MM.1S (cell line): ENCODE data around the gene ASZ1.

Experiments
- DNase-seq: peaks from one replicate; pipeline ENCODE4 v3.0.0-alpha.2; 2015
- H2AFZ ChIP-seq: fragments of 300-600 bp; sonication (generic); 2 replicates; pipeline ENCODE4 v1.6.0; 2016; ENCODE audit warnings: antibody characterized with exemption, low read length
- H3F3A ChIP-seq: fragments of 300-600 bp; sonication (generic); 2 replicates; pipeline ENCODE4 v1.6.1; 2016; ENCODE audit warnings: mild to moderate bottlenecking, antibody characterized with exemption, low read length, moderate library complexity, mixed read lengths; ENCODE audit not compliant: insufficient read depth
- H3K27ac ChIP-seq: fragments of 300-600 bp; sonication (generic); 2 replicates; pipeline ENCODE4 v1.5.1; 2016; ENCODE audit warnings: mild to moderate bottlenecking, low read length
- H3K27me3 ChIP-seq: fragments of 300-600 bp; sonication (generic); replicated peaks from 2 replicates; pipeline ENCODE4 v1.6.0; 2016; ENCODE audit warnings: low read length; ENCODE audit not compliant: insufficient read depth
- H3K36me3 ChIP-seq: fragments of 300-600 bp; sonication (generic); replicated peaks from 2 replicates; pipeline ENCODE4 v1.6.1; 2016; ENCODE audit warnings: mild to moderate bottlenecking, low read length, mixed read lengths; ENCODE audit not compliant: insufficient read depth
- H3K4me1 ChIP-seq: fragments of 300-600 bp; sonication (generic); 2 replicates; pipeline ENCODE4 v1.6.1; 2016; ENCODE audit warnings: low read length, mixed read lengths
- H3K4me2 ChIP-seq: fragments of 300-600 bp; sonication (generic); 2 replicates; pipeline ENCODE4 v1.6.0; 2016; ENCODE audit warnings: low read depth, low read length
- H3K4me3 ChIP-seq: fragments of 300-600 bp; sonication (generic); 2 replicates; pipeline ENCODE4 v1.5.1; 2016; ENCODE audit warnings: low read length, mixed read lengths
- H3K79me2 ChIP-seq: fragments of 300-600 bp; sonication (generic); 2 replicates; pipeline ENCODE4 v1.6.1; 2016; ENCODE audit warnings: mixed run types, low read length, mixed read lengths
- H3K9ac ChIP-seq: fragments of 300-600 bp; sonication (generic); 2 replicates; pipeline ENCODE4 v1.6.1; 2016; ENCODE audit warnings: low read length, mixed read lengths
- H3K9me2 ChIP-seq: fragments of 300-600 bp; sonication (generic); replicated peaks from 2 replicates; pipeline ENCODE4 v1.6.1; 2016; ENCODE audit warnings: mild to moderate bottlenecking, low read length, mixed read lengths; ENCODE audit not compliant: insufficient read depth
- H3K9me3 ChIP-seq: fragments of 300-600 bp; sonication (generic); replicated peaks from 2 replicates; pipeline ENCODE4 v1.6.1; 2016; ENCODE audit warnings: mild to moderate bottlenecking, low read length, mixed read lengths; ENCODE audit not compliant: insufficient read depth
- H4K20me1 ChIP-seq: fragments of 300-600 bp; sonication (generic); 2 replicates; pipeline ENCODE4 v1.6.1; 2016; ENCODE audit warnings: mild to moderate bottlenecking, low read length, moderate library complexity, mixed read lengths; ENCODE audit not compliant: insufficient read depth
- EZH2 ChIP-seq: fragments of 300-600 bp; sonication (generic); optimal IDR thresholded peaks from 2 replicates; pipeline ENCODE3; 2017; ENCODE audit warnings: low read depth, mild to moderate bottlenecking, antibody characterized with exemption, low read length, mixed read lengths
- EZH2phosphoT487 ChIP-seq: fragments of 300-600 bp; sonication (generic); IDR thresholded peaks from 2 replicates; pipeline ENCODE4 v1.6.1; 2018; ENCODE audit warnings: antibody characterized with exemption, low read length
- TF ChIP-seq, protein P1 (sequence below): fragments of 300-600 bp; sonication (generic); IDR thresholded peaks from 2 replicates; pipeline ENCODE4 v1.5.1; 2016; ENCODE audit warnings: antibody characterized with exemption, low read length, mixed read lengths

The ASZ1 gene

DNA sequence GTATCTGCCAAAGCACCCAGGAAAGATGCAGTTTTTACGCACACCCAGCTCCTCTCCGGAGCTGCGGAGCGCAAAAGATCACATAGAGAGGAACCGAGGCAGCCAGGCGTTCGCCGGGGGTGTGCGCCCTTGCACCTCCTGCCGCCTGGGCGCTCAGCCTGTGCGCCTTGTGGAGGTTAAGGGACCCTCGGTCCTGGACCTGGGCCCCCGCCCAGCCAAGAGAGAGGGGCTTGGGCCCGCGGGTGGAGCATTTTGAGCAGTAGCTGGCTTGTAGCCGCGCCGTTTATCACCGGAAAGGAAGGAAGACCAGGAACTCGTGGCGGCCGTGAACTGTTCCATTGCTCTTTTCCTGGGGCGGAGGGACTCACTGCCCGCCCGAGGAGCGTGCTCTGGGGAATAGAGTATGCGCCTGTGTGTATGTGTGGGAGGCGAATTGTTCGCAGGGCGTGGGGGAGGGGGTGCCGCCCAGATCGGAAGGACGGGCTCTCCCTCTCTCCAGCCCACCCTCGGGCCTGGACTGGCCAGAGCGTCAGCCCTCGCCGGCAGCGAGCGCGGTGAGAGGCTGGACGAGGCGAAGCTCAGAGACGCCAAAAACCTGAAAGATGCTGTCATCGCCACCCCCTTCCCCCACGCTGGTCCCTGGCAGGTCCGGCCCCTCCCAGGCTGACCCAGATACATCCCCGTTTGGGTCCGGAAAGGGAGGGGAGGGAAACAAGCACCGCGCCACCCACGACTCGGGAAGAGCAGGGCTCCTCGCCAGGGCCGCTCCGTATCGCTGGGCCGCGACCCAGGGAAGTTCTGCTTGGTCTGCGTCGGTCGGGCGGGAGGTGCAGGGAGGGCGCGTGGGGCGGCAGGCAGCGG lies 103.2 kb downstream of the ASZ1 start:
- H3K9me2 ChIP-seq, result no peaks in the 10 kb centered on the region
- TF ChIP-seq, protein P1, sequence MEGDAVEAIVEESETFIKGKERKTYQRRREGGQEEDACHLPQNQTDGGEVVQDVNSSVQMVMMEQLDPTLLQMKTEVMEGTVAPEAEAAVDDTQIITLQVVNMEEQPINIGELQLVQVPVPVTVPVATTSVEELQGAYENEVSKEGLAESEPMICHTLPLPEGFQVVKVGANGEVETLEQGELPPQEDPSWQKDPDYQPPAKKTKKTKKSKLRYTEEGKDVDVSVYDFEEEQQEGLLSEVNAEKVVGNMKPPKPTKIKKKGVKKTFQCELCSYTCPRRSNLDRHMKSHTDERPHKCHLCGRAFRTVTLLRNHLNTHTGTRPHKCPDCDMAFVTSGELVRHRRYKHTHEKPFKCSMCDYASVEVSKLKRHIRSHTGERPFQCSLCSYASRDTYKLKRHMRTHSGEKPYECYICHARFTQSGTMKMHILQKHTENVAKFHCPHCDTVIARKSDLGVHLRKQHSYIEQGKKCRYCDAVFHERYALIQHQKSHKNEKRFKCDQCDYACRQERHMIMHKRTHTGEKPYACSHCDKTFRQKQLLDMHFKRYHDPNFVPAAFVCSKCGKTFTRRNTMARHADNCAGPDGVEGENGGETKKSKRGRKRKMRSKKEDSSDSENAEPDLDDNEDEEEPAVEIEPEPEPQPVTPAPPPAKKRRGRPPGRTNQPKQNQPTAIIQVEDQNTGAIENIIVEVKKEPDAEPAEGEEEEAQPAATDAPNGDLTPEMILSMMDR, result no peak
- TF ChIP-seq EZH2 (no peak), EZH2phosphoT487 (no peak)
- H3K79me2 ChIP-seq, result no peaks in the 10 kb centered on the region
- no peaks in the 10 kb centered on the region for H3F3A ChIP-seq
- H3K4me1 ChIP-seq, result no peaks in the 10 kb centered on the region
- no peak for DNase-seq
- no peak overlapping the region for H3K4me2 ChIP-seq
- H3K9me3 ChIP-seq, result no peaks in the 10 kb centered on the region
- no peak overlapping the region for H3K4me3 ChIP-seq
- no peaks in the 10 kb centered on the region for H4K20me1 ChIP-seq
- H2AFZ ChIP-seq, result no peak overlapping the region
- H3K27me3 ChIP-seq, result no peaks in the 10 kb centered on the region
- no peaks in the 10 kb centered on the region for H3K36me3 ChIP-seq
- no peak overlapping the region for H3K9ac ChIP-seq
- H3K27ac ChIP-seq, result no peak overlapping the region

DNA sequence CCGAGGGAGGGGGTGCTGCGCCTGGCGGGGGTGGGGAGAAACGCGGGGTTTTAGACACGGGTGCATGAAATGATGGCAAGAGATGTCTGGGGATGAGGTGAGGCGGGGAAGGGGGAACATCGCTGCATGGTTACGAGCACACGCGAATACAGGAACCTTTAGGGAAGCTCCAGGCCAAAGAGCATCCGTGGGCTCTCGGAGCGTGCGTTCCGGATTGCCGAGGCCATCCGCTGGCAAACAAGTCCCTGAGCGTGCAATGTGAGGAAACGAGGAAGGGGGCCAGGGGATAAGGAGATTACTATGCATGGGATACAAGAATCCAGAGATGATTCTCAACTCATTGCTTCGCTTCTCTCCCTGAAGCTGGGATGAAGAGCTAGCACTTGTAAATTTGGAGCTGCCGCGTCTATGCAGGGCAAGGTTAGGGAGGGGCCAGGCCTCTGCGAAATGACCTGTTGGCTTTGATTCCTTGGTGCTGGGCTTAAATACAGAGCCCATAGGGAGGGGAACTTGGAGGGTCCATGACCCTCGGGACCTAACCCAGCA lies 103.9 kb downstream of the ASZ1 start:
- no peak for DNase-seq

DNA sequence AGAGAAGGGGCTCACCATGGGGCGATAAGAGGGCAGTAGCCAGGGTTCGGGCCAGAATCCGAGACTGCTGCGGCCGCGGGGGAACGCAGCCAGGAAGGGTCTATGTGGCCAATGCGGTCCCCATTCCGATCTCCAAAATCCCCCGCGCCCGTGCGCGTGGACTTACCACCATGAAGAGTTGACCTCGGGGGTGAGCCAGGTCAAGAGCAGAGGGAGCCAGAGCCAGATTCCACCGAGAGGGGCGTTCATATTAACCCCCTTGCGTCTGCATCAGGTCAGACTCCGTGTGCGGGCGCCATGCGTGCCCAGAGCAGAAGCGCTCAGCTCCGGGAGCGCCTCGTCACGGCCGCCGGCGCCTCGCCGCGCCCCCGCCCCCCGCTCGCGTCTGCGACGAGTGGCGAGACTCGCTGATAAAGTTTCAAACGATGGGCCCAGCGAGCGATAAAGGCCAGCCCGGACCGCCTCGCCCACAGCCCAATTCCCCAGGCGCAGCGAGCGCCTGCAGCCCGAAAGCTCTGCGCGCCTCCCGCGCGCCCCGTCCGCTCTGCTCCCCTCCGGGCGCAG lies 104.5 kb downstream of the ASZ1 start, which contains the start of gene WNT2:
WNT2 (minus strand) TSS at position 318 of the 564 bp plus-strand sequence; CDS start at position 249, 69 bp downstream.
- Histone ChIP-seq H3K9ac (no peak within 1 kb of the TSS), H3K4me1 (no peaks in the 10 kb centered on the region), H3K27ac (no peak within 1 kb of the TSS), H4K20me1 (no peaks in the 10 kb centered on the region), H3K9me3 (no peaks in the 10 kb centered on the region), H3K4me3 (no peak within 1 kb of the TSS), H2AFZ (no peak within 1 kb of the TSS), H3K27me3 (no peaks in the 10 kb centered on the region), H3K4me2 (no peak within 1 kb of the TSS), H3K79me2 (no peaks in the 10 kb centered on the region), H3K36me3 (no peaks in the 10 kb centered on the region), H3K9me2 (no peaks in the 10 kb centered on the region), H3F3A (no peaks in the 10 kb centered on the region)
- DNase-seq, result no peak
- TF ChIP-seq, protein P1, result no peak
- no peak for TF ChIP-seq EZH2phosphoT487
- no peak for TF ChIP-seq EZH2

More for the DNA sequence above, 103.9 kb downstream of the ASZ1 start:
- Histone ChIP-seq H3K4me3 (no peak overlapping the region), H3K9me2 (no peaks in the 10 kb centered on the region), H3K27ac (no peak overlapping the region), H3K4me2 (no peak overlapping the region), H3K27me3 (no peaks in the 10 kb centered on the region), H3K36me3 (no peaks in the 10 kb centered on the region), H3K9me3 (no peaks in the 10 kb centered on the region), H3K9ac (no peak overlapping the region), H2AFZ (no peak overlapping the region), H3K79me2 (no peaks in the 10 kb centered on the region), H3K4me1 (no peaks in the 10 kb centered on the region), H3F3A (no peaks in the 10 kb centered on the region), H4K20me1 (no peaks in the 10 kb centered on the region)
- TF ChIP-seq EZH2 (no peak), EZH2phosphoT487 (no peak)
- TF ChIP-seq, protein P1, result no peak
